DMS114 treated with DMSO at 0.1 percent for 48 hours (cell line): Measurements from ENCODE around the gene CDT1.

Experiments
- DNase-seq: peaks from one replicate; lab custom pipeline; 2025; ENCODE audit not compliant: unreplicated experiment; lab: John Stamatoyannopoulos, UW

CDT1 gene

DNA sequence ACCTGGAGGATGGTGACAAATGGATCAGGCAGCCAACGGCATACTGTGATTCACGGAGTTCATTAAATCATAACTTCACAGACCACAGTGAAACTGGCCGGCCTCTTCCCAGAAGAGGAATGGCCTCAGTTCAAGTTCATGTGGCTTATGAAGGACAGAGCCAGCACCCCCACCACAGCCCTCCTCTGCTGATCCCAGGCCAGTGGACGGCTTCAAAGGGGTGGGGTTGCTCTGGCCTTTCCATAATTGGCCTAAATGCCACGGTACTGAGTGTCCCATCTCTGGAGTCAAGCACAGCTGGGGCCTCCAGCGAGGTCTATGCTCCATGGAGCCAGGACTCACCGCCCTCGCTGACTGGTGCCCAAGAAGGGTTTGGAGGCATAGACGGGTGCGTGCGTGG lies 31.8 kb downstream of the CDT1 start:
- DNase-seq: no peak

DNA sequence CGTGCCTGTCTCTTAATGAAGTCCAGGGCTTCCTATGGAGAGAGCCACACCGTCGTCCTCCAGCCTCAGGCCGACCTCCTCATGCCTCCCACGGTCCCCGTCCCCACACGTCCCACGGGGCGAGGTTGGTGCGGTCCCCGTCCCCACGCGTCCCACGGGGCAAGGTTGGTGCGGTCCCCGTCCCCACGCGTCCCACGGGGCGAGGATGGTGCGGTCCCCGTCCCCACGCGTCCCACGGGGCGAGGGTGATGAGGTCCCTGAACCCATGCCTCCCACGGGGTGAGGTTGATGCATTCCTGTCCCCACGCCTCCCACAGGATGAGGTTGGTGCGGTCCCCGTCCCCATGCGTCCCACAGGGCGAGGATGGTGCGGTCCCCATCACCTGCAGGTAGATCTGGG lies 32.2 kb downstream of the CDT1 start:
- no peak for DNase-seq

- DNase-seq: no peak
These were observed 33.2 kb downstream of the CDT1 start for GRCh38 chr16:88836791-88837190.

DNA sequence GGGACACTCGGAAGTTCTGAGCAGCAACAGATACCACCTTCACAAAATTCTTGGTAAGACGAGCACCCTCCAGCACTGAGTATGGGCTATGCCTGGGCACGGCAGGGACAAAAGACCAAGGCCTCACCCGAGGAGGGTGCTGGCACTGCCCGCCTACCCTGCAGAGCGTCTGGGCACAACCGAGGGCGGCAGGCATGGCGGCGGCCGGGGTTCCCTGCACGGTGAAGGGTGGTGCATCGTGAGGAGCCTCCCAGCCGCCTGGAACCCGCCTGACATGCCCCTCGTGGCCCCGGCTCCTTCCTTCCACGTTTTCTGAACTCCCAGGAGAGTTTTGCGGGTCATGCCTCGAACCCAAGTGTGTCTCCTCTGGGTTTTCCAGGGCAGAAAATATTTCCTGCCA lies 34.2 kb downstream of the CDT1 start:
- no peak for DNase-seq

- DNase-seq: no peak
These were observed 35.0 kb downstream of the CDT1 start for GRCh38 chr16:88838566-88838965.

DNA sequence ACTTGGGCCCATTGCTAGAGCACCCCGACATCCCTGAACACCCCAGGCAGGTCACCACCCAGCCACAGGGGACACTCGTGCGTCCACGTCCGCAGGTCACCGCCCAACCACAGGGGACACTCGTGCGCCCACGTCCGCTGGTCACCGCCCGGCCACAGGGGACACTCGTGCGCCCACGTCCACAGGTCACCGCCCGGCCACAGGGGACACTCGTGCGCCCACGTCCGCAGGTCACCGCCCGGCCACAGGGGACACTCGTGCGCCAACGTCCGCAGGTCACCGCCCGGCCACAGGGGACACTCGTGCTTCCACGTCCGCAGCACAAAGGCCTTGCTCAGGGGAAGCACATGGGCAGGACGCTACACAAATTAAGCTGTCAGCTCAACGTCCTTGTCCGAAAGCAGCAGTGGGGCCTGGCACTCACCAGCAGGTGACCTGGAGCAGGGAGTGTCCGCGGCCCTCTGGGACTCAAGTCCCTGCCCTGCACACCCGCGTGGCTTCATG lies 35.5 kb downstream of the CDT1 start:
- DNase-seq: no peak

DNA sequence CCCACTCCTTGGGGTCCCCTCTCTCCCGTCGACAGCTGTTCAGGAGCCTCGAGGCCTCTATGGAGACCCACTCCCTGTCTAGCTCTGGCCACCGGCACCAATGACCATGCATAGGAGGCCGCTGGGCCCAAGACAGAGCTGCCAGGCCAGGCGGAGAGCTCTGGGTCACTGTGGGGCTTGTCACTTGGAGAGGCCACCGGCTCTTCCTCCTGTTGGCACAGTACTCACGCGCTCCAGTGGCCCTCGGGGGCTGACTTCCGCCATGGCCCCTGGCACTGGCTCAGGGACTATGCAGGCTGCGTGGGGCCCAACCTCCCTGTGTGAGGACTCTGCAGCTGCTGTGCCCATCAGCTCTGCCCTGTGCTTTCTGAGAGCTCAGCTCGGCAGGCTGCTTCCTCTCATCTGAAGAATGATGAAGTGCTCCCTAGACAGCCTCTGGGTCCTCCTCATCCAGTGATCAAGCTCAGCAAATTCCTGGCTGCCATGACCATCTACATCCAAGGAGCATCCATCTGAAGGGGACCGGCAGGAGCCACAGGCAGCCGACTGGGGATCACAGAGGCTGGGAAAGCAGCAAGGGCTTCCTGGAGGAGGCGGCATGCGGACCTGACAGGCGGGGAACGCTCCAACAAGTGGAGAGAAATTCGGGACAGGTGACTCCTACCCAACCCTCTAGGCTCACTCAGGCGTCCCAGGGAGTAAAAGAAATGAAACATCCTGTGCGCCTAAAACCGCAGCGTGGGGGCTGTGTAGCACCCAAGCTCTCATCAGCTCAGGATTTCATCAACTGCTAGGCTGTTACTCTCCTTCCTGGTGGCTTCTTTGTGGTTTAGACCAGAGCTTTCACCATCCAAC lies 36.4 kb downstream of the CDT1 start:
- no peak for DNase-seq

DNA sequence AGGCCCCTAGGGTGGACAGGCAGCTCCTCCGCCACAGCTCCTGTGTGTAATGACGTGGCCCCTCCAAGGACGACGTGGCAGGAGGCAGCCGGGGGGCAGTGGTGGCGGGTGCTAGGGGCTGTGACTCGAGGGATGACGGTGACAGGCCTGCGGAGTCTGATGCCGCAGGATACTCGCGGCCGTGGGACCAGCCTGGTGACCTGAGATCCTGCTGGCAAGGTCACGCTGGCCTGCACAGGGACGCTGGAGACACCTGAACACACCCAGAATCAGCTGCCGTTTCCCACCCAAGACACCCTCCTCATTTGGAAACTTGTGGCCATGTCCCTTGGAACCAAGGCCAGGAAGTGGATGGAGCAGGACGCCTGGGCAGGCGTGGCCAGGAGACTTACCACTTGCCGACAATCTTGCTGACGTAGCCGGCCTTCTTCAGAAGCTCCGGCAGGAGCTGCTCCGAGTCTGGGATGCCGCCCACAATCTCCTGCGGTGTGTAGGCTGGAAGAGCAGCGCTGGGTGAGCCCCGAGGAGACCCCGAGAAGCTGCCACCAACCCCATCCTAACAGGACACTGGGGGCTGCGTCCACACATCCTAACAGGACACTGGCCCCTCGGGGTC lies 37.1 kb downstream of the CDT1 start:
- DNase-seq: no peak

GRCh38 chr16:88841521-88842307 lies 38.1 kb downstream of the CDT1 start:
- no peak for DNase-seq

- DNase-seq: no peak
These were observed 38.7 kb downstream of the CDT1 start for GRCh38 chr16:88842308-88842756.

GRCh38 chr16:88842806-88843205 lies 39.2 kb downstream of the CDT1 start:
- no peak for DNase-seq

DNA sequence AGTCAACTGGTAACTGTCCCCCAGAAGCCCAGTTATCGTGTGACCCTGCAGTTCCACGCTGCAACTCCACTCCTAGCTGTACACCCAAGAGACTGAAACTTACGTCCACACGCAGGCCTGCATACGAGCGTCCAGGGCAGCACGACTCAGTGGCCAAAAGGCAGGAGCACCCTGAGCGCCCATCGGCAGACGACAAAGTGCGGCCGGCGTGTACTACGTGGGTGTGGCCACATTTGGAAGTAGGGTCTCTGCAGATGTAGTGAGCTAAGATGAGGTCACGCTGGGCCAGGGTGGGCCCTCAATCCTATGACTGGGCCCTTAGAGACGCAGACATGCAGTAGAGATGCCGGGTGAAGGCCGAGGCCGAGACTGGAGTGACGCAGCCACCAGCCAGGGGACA lies 39.7 kb downstream of the CDT1 start:
- DNase-seq: no peak

- no peak for DNase-seq
These were observed 40.9 kb downstream of the CDT1 start for GRCh38 chr16:88844419-88845036.

GRCh38 chr16:88846088-88846487 lies 42.5 kb downstream of the CDT1 start:
- DNase-seq: no peak

- DNase-seq: no peak
These were observed 44.1 kb downstream of the CDT1 start for GRCh38 chr16:88847654-88848053.

GRCh38 chr16:88848557-88848956 lies 45.0 kb downstream of the CDT1 start:
- DNase-seq: no peak

DNA sequence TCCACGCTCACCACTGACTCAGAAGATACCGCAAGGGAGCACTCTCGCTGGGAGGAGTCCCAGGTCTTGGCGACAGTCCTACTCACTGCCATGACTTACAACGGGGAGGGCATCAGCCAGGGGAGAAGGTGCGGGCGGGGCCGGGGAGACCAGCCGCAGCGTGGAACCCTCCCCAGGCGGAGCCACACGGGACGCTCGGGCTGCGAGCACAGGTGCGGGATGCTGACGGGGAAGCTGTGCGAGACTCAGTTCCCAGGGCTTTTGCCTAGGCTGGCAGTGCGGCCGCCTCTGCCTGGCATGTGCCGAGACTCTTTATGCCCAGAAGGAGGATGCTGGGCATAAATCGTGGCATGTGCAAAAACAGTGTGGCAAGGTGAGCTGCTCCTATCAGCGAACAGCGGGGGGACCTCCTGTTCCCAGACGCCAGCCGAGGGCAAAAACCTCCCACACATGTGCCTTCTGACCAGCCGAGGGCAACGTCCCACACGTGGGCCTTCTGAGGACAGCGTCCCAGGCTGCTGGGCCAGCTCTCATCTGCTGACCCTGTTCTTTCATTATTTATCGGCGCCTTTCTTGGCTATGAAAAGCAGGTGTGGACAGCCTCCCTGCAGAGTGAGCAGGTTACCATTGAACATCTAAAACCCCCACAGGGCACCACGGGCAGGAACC lies 47.1 kb downstream of the CDT1 start:
- no peak for DNase-seq

DNA sequence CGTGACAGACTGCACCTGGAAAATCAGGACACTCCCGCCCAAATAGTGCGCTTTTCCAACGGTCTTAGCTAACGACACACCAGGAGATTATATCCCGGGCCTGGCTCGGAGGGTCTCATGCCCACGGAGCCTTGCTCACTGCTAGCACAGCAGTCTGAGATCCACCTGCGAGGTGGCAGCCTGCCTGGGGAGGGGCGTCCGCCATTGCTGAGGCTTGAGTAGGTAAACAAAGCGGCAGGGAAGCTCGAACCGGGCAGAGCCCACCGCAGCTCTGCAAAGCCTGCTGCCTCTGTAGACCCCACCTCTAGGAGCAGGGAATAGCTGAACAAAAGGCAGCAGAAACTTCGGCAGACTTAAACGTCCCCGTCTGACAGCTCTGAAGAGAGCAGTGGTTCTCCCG lies 48.0 kb downstream of the CDT1 start:
- no peak for DNase-seq

DNA sequence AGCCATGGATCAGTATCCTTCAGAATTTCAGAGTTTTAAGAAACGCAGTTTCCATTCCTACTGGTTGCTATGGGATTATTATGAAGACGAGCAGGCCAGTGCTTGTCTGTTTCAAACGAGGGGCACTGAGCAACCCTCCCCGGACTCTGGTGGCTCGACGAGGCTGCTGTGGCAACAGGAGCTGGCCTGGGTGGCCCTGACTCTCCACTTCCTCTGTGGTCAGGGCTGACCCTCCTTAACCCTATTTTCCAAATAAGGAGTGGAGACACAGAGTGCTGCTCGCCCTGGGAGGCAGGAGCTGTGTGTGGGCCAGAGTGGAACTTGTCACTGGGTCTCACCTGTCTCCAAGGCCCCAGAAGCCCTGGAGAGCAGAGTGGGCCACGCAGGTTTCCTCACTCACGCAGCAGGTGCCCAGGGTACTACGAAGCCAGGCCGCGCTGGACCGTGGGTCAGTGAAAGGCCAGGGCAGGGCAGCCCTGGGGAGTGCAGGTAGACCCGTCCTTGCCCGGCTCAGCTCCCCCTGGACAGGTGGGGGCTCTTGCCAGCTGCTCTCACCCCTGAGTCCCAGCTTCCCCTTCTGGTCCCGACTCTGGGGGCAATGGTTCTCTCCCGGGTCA lies 49.8 kb downstream of the CDT1 start:
- no peak for DNase-seq
